DOHH2 (cell line): Measurements from ENCODE around the gene SDR42E1.

Experiments used
- CTCF ChIP-seq: fragments of 200-600 bp; sonication (generic); IDR thresholded peaks from one replicate; pipeline ENCODE4 v1.5.1; 2014; ENCODE audit warnings: antibody characterized with exemption, mild to moderate bottlenecking, low read depth, low read length; ENCODE audit not compliant: poor library complexity, severe bottlenecking
- EZH2phosphoT487 ChIP-seq: fragments of 200-600 bp; sonication (generic); IDR thresholded peaks from 2 replicates; pipeline ENCODE4 v1.6.1; 2017; ENCODE audit warnings: borderline replicate concordance, mild to moderate bottlenecking, antibody characterized with exemption, low read length, moderate library complexity, mixed read lengths

- TF ChIP-seq CTCF, result no peak
- TF ChIP-seq EZH2phosphoT487, result no peak
These were observed 59.7 kb downstream of the SDR42E1 start for GRCh38 chr16:81951564-81951963.
